ENCODE data around the gene DYNLT3.

DNA sequence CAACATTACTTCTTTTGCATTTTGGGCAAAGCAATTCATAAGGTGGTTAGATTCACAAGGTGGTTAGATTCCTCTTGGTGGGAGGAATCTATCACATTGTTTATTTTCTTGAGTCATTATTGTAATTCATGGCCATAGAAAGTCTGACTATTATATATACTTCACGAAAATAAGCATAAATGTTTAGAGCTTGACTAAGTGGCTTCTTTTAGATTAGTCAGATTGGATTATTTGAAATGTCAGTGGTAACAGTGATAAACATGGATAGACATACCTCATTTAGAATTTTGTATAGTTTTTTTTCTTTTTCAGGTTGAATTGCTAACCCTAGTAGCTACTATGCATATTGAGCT, 24.9 kb upstream of the DYNLT3 start:
- TF ChIP-seq CTCF (optimal IDR thresholded peaks at IDR 0.05 in 1 of 3, IDR thresholded peaks at IDR 0.05 in 1 of 3, conservative IDR thresholded peaks at IDR 0.05 in 1 of 3; ENCODE audit: extremely low read depth in 1 of 3, insufficient read depth in 2 of 3, low read length in 3 of 3): no peak
- TF ChIP-seq EZH2 (IDR thresholded peaks at IDR 0.05; ENCODE audit: low read length): no peak

Data from keratinocyte (primary cell).